OCI-LY7 (cell line): ENCODE results near the gene BACH2. TPM values are rescaled to one million over a fixed set of nuclear protein-coding genes. Genes with fewer than 3 reads are reported as not detected.

Source experiments
- BruUV-seq: library from RNA; stranded (reverse); fragments of 400-500 nt; replicated peaks from 2 replicates; lab custom pipeline; 2021; lab: Mats Ljungman, UMichigan
- CTCF ChIA-PET: fragments of 300-600 bp; sonication (Branson Sonifier 250); formaldehyde crosslinking; loops from one replicate; lab custom pipeline; 2022; ENCODE audit warnings: antibody characterized with exemption; ENCODE audit not compliant: unreplicated experiment; lab: Charles Lee
- POLR2A ChIA-PET: fragments of 300-600 bp; sonication (Branson Sonifier 250); formaldehyde crosslinking; loops from one replicate; lab custom pipeline; 2022; ENCODE audit warnings: antibody characterized with exemption; lab: Charles Lee
- DNase-seq: peaks from one replicate; pipeline ENCODE4 v3.0.0-alpha.2; 2015; ENCODE audit warnings: low spot score
- H2AFZ ChIP-seq: fragments of 200-600 bp; sonication (generic), shearing (Covaris generic); 2 replicates; pipeline ENCODE4 v1.6.1; 2014; ENCODE audit warnings: mild to moderate bottlenecking, antibody characterized with exemption, low read length, moderate library complexity
- H3K27ac ChIP-seq: fragments of 200-600 bp; sonication (generic); 2 replicates; pipeline ENCODE4 v1.5.1; 2014; ENCODE audit warnings: mixed run types, low read depth, mild to moderate bottlenecking, moderate library complexity, low read length, inconsistent platforms; ENCODE audit not compliant: poor library complexity, severe bottlenecking
- H3K36me3 ChIP-seq: fragments of 200-600 bp; sonication (generic); 2 replicates; pipeline ENCODE4 v1.6.1; 2014; ENCODE audit warnings: mild to moderate bottlenecking, antibody characterized with exemption, low read length, moderate library complexity, mixed read lengths; ENCODE audit not compliant: insufficient read depth
- H3K4me1 ChIP-seq: fragments of 200-600 bp; sonication (generic); 2 replicates; pipeline ENCODE4 v1.5.1; 2014; ENCODE audit warnings: mild to moderate bottlenecking, low read length; ENCODE audit not compliant: insufficient read depth, poor library complexity, severe bottlenecking
- H3K4me2 ChIP-seq: fragments of 200-600 bp; sonication (generic); 2 replicates; pipeline ENCODE4 v1.6.1; 2014; ENCODE audit warnings: mild to moderate bottlenecking, low read length
- H3K4me3 ChIP-seq: fragments of 200-600 bp; sonication (generic); 2 replicates; pipeline ENCODE4 v1.5.1; 2014; ENCODE audit warnings: mild to moderate bottlenecking, low read depth, low read length; ENCODE audit not compliant: poor library complexity, severe bottlenecking
- H3K79me2 ChIP-seq: fragments of 200-600 bp; sonication (generic); 2 replicates; pipeline ENCODE4 v1.6.1; 2016; ENCODE audit warnings: low read depth, mild to moderate bottlenecking, low read length, moderate library complexity, mixed read lengths; ENCODE audit not compliant: insufficient read depth
- H3K9me2 ChIP-seq: fragments of 200-600 bp; sonication (generic); 2 replicates; pipeline ENCODE4 v1.6.1; 2016; ENCODE audit warnings: mild to moderate bottlenecking, low read length, mixed read lengths; ENCODE audit not compliant: insufficient read depth
- H3K9me3 ChIP-seq: fragments of 200-600 bp; sonication (generic); 2 replicates; pipeline ENCODE4 v1.6.1; 2014; ENCODE audit warnings: mild to moderate bottlenecking, mixed run types, low read length, mixed read lengths
- H4K20me1 ChIP-seq: fragments of 200-600 bp; sonication (generic); 2 replicates; pipeline ENCODE4 v1.6.1; 2014; ENCODE audit warnings: mild to moderate bottlenecking, antibody characterized with exemption, low read length, moderate library complexity, mixed read lengths; ENCODE audit not compliant: insufficient read depth
- EZH2phosphoT487 ChIP-seq: fragments of 200-600 bp; sonication (generic); IDR thresholded peaks from 2 replicates; pipeline ENCODE4 v1.6.1; 2018; ENCODE audit warnings: low read depth, borderline replicate concordance, mild to moderate bottlenecking, mixed run types, antibody characterized with exemption, low read length, moderate library complexity, mixed read lengths
- intact Hi-C: fragments of 100-400 bp; cut with micrococcal nuclease; formaldehyde crosslinking; loops from one replicate; pipeline ENCODE4 v1.10.0; 2022; ENCODE audit not compliant: unreplicated experiment
- total RNA-seq, 2 experiments: library from RNA; depleted of rRNA in 1 of 2; stranded (reverse); fragments of >200 nt in 1 of 2; shearing (Covaris generic) in 1 of 2; gene quantifications; 2 replicates each; pipeline ENCODE4 v1.2.3, GENCODE V29; 2014 to 2022
- TF ChIP-seq, protein P1 (sequence below): fragments of 200-600 bp; sonication (generic); conservative IDR thresholded peaks from 2 replicates; pipeline ENCODE4 v1.5.1; 2014; ENCODE audit warnings: mild to moderate bottlenecking, antibody characterized with exemption, low read length, moderate library complexity, mixed read lengths

BACH2 gene
- total RNA-seq, 2 experiments from 2014 or later = 92.0 to 163 TPM

DNA sequence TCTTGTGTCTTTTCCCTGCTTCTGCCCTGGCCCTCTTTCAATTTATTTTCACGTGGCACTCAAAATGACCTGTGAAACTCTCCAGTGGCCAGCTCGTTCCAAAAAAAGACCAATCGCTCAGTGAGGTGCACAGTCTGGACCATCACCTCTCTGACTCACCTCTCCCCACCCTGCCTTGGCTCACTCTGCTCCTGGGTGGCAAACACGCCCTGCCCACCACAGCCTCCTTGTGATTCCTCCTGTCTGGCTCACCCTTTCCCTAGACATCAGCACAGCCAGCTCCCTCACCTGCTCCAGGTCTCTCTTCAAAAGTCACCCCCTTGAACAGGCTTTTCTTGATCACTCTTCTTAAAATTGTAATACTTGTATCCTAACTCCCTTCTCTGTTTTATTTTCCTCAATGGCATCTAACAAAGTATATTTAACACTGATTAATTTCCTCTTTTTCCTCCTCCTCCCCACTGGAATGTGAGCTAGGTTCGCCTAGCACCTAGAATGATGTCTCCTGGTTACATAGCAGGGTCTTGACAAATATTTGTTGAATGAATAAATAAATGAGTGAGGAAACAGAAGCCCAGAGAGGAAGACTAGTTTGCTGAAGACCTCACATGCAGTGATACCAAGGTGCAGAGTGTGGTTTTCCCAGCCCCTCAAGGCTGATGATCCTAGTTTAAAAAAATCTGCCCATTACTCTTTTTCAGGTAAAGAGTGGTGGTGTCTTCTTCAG is 293.4 kb downstream of the BACH2 start:
- BruUV-seq = no TSS peak
- H2AFZ ChIP-seq = no peak overlapping the region
- no peaks in the 10 kb centered on the region for H4K20me1 ChIP-seq
- CTCF ChIA-PET = no interaction called here
- H3K79me2 ChIP-seq = no peaks in the 10 kb centered on the region
- H3K9me2 ChIP-seq = no peaks in the 10 kb centered on the region
- no peak for DNase-seq
- H3K4me1 ChIP-seq = no peaks in the 10 kb centered on the region
- H3K9me3 ChIP-seq = no peaks in the 10 kb centered on the region
- H3K27ac ChIP-seq = no peak overlapping the region
- intact Hi-C loops = no loop called here
- peaks cover 98% of the 10 kb centered on the region for H3K36me3 ChIP-seq
- H3K4me3 ChIP-seq = no peak overlapping the region
- POLR2A ChIA-PET = interaction anchor here (1.1 kb wide), 1 partner anchor 13 kb away, joined by 3 read pairs; no protein-coding TSS in a partner anchor
- H3K4me2 ChIP-seq = no peak overlapping the region
- TF ChIP-seq, protein P1, sequence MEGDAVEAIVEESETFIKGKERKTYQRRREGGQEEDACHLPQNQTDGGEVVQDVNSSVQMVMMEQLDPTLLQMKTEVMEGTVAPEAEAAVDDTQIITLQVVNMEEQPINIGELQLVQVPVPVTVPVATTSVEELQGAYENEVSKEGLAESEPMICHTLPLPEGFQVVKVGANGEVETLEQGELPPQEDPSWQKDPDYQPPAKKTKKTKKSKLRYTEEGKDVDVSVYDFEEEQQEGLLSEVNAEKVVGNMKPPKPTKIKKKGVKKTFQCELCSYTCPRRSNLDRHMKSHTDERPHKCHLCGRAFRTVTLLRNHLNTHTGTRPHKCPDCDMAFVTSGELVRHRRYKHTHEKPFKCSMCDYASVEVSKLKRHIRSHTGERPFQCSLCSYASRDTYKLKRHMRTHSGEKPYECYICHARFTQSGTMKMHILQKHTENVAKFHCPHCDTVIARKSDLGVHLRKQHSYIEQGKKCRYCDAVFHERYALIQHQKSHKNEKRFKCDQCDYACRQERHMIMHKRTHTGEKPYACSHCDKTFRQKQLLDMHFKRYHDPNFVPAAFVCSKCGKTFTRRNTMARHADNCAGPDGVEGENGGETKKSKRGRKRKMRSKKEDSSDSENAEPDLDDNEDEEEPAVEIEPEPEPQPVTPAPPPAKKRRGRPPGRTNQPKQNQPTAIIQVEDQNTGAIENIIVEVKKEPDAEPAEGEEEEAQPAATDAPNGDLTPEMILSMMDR = no peak
- TF ChIP-seq EZH2phosphoT487 = no peak

DNA sequence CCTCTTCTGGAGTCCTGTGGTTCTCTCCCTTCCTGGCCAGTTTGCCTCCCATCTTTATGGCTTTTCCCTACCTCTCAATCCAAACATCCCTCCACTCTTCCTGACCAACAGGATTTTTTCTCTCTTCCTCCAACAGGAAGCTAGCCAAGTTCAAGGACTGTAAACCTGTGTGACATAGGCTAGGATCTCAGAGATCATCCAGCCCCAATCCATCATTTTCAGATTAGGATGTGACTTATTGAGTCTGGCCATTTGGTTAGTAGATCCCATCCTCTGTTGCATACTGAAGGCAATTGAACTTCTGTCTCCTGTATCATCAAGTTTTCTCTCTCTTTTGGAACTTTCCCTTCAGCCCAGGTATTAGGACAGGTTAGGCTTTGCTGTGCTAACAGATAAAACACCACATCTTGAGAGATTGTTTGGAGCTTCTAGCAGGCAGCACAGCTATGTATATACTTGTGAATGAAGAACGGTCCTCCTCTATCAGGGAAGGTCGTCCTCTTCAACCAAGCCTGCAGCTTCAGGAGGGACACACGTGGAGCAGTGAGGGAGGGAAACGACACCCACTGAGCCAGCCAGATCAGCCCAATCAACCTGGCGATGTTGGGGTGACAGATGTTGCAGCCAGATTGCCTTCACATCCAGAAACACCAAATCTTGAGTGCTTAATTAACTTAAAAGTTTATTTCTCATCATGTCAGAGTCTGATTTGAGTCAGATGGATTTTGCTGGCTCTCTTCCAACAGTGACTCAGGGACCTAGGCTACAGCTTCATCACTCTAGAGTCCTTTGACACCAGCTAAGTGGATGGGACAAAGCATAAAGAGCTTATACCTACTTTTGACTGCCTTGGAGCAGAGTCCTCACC is 295.5 kb downstream of the BACH2 start:
- intact Hi-C loops = no loop called here
- H3K4me3 ChIP-seq = no peak overlapping the region
- H3K9me2 ChIP-seq = no peaks in the 10 kb centered on the region
- no TSS peak for BruUV-seq
- peaks cover 99% of the 10 kb centered on the region for H3K36me3 ChIP-seq
- no peak overlapping the region for H3K27ac ChIP-seq
- DNase-seq = no peak
- ChIA-PET CTCF (no interaction called here), POLR2A (interaction anchor here (0.6 to 0.8 kb wide), 4 partner anchors 8 to 61 kb away, joined by 3 to 4 read pairs (median 3); no protein-coding TSS in a partner anchor)
- no peak overlapping the region for H2AFZ ChIP-seq
- H3K9me3 ChIP-seq = no peaks in the 10 kb centered on the region
- no peaks in the 10 kb centered on the region for H3K4me1 ChIP-seq
- H4K20me1 ChIP-seq = no peaks in the 10 kb centered on the region
- no peak overlapping the region for H3K4me2 ChIP-seq
- TF ChIP-seq, protein P1 = no peak
- no peak for TF ChIP-seq EZH2phosphoT487
- H3K79me2 ChIP-seq = no peaks in the 10 kb centered on the region
